Measurements from ENCODE around the gene LDLRAD1.

DNA sequence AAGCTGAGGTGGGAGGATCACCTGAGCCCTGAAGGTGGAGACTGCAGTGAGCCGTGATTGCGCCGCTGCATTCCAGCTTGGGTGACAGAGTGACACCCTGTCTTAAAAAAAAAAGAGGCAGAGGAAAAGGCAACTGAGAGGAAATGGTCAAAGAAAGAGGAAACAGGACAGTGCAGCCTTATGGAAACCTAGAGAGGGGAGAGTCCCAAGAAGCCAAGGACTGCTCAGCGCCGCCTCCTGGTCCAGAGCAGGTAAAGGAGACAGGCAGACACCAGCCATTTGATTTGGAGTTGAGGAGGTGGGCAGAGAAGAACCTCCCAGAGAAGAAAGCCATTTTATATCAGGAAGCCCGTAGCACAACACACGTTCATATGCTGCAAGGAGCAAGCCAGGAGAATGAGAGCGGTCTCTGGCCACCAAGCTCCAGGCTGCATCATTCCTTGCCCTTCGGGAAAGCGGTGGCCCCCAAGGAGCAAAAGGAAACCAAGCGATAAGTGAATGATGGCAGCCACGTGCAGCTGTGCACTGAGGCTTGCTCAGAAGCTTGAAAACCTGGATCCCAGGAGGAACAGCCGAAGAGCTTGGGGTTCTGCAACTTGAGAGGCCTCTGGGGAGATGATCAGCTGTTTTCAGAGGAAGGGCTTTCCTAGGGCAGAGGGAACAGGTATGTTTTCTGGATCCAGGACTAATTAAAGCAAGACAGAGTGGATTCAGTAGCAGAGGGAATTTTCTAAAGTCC lies 38.1 kb downstream of the LDLRAD1 start:
- TF ChIP-seq, protein P1, sequence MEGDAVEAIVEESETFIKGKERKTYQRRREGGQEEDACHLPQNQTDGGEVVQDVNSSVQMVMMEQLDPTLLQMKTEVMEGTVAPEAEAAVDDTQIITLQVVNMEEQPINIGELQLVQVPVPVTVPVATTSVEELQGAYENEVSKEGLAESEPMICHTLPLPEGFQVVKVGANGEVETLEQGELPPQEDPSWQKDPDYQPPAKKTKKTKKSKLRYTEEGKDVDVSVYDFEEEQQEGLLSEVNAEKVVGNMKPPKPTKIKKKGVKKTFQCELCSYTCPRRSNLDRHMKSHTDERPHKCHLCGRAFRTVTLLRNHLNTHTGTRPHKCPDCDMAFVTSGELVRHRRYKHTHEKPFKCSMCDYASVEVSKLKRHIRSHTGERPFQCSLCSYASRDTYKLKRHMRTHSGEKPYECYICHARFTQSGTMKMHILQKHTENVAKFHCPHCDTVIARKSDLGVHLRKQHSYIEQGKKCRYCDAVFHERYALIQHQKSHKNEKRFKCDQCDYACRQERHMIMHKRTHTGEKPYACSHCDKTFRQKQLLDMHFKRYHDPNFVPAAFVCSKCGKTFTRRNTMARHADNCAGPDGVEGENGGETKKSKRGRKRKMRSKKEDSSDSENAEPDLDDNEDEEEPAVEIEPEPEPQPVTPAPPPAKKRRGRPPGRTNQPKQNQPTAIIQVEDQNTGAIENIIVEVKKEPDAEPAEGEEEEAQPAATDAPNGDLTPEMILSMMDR (conservative IDR thresholded peaks at IDR 0.05; ENCODE audit: low read length), result no peak
- no peak for TF ChIP-seq EZH2phosphoT487 (IDR thresholded peaks at IDR 0.05; ENCODE audit: borderline replicate concordance)
